HG02571 (cell line): ENCODE data around the gene ULK4.

Experiments used
- ATAC-seq: cut with Tn5 transposase; IDR thresholded peaks from one replicate; pipeline ENCODE4 v1.9.1; 2021; ENCODE audit warnings: mild to moderate bottlenecking, moderate library complexity; ENCODE audit not compliant: unreplicated experiment

Gene ULK4

GRCh38 chr3:41241800-41242571 is 719.9 kb downstream of the ULK4 start:
- no peak for ATAC-seq

- no peak for ATAC-seq
Measured at GRCh38 chr3:41241161-41241560, 720.7 kb downstream of the ULK4 start.

GRCh38 chr3:41239587-41239986 is 722.3 kb downstream of the ULK4 start:
- ATAC-seq, result no peak

- no peak for ATAC-seq
Measured at GRCh38 chr3:41237907-41238306, 724.0 kb downstream of the ULK4 start.

- ATAC-seq, result no peak
Measured at GRCh38 chr3:41236228-41236627, 725.7 kb downstream of the ULK4 start.

GRCh38 chr3:41234823-41235721 is 726.8 kb downstream of the ULK4 start:
- ATAC-seq, result no peak

GRCh38 chr3:41224120-41224806 is 737.6 kb downstream of the ULK4 start:
- no peak for ATAC-seq

- ATAC-seq, result no peak
Measured at GRCh38 chr3:41223691-41224090, 738.2 kb downstream of the ULK4 start.

GRCh38 chr3:41223078-41223477 is 738.8 kb downstream of the ULK4 start:
- no peak for ATAC-seq

GRCh38 chr3:41222501-41222900 is 739.4 kb downstream of the ULK4 start:
- ATAC-seq, result no peak

- no peak for ATAC-seq
Measured at GRCh38 chr3:41222012-41222411, 739.9 kb downstream of the ULK4 start.

GRCh38 chr3:41220906-41221677 is 740.8 kb downstream of the ULK4 start:
- ATAC-seq, result no peak

GRCh38 chr3:41219424-41219823 is 742.5 kb downstream of the ULK4 start:
- ATAC-seq, result no peak

GRCh38 chr3:41216993-41217392 is 744.9 kb downstream of the ULK4 start:
- ATAC-seq, result no peak

GRCh38 chr3:41216422-41216821 is 745.5 kb downstream of the ULK4 start:
- ATAC-seq, result no peak

GRCh38 chr3:41213588-41213987 is 748.3 kb downstream of the ULK4 start:
- ATAC-seq, result no peak

- ATAC-seq, result no peak
Measured at GRCh38 chr3:41212088-41212487, 749.8 kb downstream of the ULK4 start.

GRCh38 chr3:41210966-41211365 is 750.9 kb downstream of the ULK4 start:
- no peak for ATAC-seq

GRCh38 chr3:41209646-41210045 is 752.3 kb downstream of the ULK4 start:
- no peak for ATAC-seq

GRCh38 chr3:41208507-41209220 is 753.2 kb downstream of the ULK4 start:
- no peak for ATAC-seq
